ENCODE measurements around the gene ORC4.

ORC4 gene

GRCh38 chr2:147927053-147927588 lies 93.4 kb downstream of the ORC4 start:
- H3K36me3 ChIP-seq (ENCODE audit: insufficient read depth, low read length) = peaks cover 8% of the 10 kb centered on the region
- H3K9ac ChIP-seq (ENCODE audit: low read length) = no peak overlapping the region
- peaks cover 25% of the 10 kb centered on the region for H3K4me1 ChIP-seq (ENCODE audit: insufficient read depth, low read length)
- H3K9me3 ChIP-seq (ENCODE audit: low read length) = no peaks in the 10 kb centered on the region
- H3K27me3 ChIP-seq (ENCODE audit: control insufficient read depth in 1 of 2, insufficient read depth in 2 of 2, low read length in 2 of 2) = no peaks in the 10 kb centered on the region
- no peak overlapping the region for H3K27ac ChIP-seq (ENCODE audit: low read depth, low read length)
- no peak overlapping the region for H3K4me3 ChIP-seq (ENCODE audit: low read depth in 1 of 2, low read length in 2 of 2)

DNA sequence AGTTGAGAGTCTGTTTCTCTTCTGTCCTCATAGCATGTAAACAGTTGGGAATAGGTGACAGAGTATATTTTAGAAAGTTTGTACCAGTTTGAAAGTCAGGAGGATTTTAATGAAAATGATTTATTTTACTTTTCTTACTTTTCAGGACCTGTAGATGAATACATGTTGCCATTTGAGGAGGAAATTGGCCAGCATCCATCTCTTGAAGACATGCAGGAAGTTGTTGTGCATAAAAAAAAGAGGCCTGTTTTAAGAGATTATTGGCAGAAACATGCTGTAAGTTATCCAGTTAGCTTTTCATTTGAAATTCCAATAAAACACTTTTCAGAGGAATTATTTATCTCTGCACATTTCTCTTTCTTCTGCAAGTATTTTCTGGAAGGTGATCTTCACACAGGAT lies 94.7 kb downstream of the ORC4 start:
- Histone ChIP-seq H3K9ac (ENCODE audit: low read length) (no peak overlapping the region), H3K36me3 (ENCODE audit: insufficient read depth, low read length) (peaks cover 14% of the 10 kb centered on the region), H3K27me3 (ENCODE audit: control insufficient read depth in 1 of 2, insufficient read depth in 2 of 2, low read length in 2 of 2) (no peaks in the 10 kb centered on the region), H3K4me1 (ENCODE audit: insufficient read depth, low read length) (peaks cover 25% of the 10 kb centered on the region), H3K27ac (ENCODE audit: low read depth, low read length) (no peak overlapping the region), H3K9me3 (ENCODE audit: low read length) (no peaks in the 10 kb centered on the region), H3K4me3 (ENCODE audit: low read depth in 1 of 2, low read length in 2 of 2) (no peak overlapping the region)

DNA sequence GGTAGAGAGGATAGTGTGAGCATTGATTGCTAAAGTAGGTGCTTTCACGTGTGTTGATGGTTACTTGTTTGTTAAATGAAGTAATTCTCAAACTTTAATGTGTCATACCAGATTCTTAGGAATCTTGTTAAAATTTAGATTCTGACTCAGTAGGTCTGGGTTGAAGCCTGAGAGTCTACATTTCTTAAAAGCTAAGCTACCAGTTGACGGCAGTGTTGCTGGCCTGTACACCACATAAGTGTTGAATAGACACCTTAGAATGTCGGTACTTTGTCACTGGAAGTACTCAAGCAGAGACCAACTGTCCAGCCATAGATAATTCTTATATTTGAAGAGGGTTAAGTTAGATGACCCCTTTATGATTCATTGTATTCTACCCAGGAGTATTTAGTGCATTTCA lies 95.9 kb downstream of the ORC4 start:
- no peak overlapping the region for H3K9ac ChIP-seq (ENCODE audit: low read length)
- H3K27me3 ChIP-seq (ENCODE audit: control insufficient read depth in 1 of 2, insufficient read depth in 2 of 2, low read length in 2 of 2) = no peaks in the 10 kb centered on the region
- H3K36me3 ChIP-seq (ENCODE audit: insufficient read depth, low read length) = peaks cover 15% of the 10 kb centered on the region
- H3K9me3 ChIP-seq (ENCODE audit: low read length) = no peaks in the 10 kb centered on the region
- H3K4me3 ChIP-seq (ENCODE audit: low read depth in 1 of 2, low read length in 2 of 2) = no peak overlapping the region
- peaks cover 25% of the 10 kb centered on the region for H3K4me1 ChIP-seq (ENCODE audit: insufficient read depth, low read length)
- H3K27ac ChIP-seq (ENCODE audit: low read depth, low read length) = no peak overlapping the region

DNA sequence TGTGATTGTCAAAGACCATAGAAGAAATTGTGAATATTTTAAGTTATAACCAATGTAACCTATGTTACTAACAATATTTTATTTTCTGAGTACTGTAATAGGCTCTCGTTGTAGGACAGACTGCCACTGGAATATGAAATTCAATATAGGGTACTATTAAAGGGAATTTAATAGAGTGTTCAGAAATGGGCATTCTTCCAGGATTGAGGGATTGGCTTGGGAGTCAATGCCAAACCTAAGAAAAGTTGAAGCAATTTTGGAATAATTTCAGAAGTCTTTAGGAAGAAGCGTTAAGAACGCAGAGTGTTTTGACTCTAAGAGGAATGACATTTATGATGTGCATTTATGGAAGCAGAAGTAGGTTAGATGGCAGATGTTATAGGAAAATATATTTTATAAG lies 96.7 kb downstream of the ORC4 start:
- H3K36me3 ChIP-seq (ENCODE audit: insufficient read depth, low read length) = peaks cover 21% of the 10 kb centered on the region
- H3K27ac ChIP-seq (ENCODE audit: low read depth, low read length) = no peak overlapping the region
- H3K9ac ChIP-seq (ENCODE audit: low read length) = no peak overlapping the region
- H3K4me1 ChIP-seq (ENCODE audit: insufficient read depth, low read length) = peaks cover 25% of the 10 kb centered on the region
- no peaks in the 10 kb centered on the region for H3K9me3 ChIP-seq (ENCODE audit: low read length)
- no peak overlapping the region for H3K4me3 ChIP-seq (ENCODE audit: low read depth in 1 of 2, low read length in 2 of 2)
- no peaks in the 10 kb centered on the region for H3K27me3 ChIP-seq (ENCODE audit: control insufficient read depth in 1 of 2, insufficient read depth in 2 of 2, low read length in 2 of 2)

- H3K4me1 ChIP-seq (ENCODE audit: insufficient read depth, low read length) = peaks cover 38% of the 10 kb centered on the region
These were observed 103.4 kb downstream of the ORC4 start for GRCh38 chr2:147917161-147917560.

DNA sequence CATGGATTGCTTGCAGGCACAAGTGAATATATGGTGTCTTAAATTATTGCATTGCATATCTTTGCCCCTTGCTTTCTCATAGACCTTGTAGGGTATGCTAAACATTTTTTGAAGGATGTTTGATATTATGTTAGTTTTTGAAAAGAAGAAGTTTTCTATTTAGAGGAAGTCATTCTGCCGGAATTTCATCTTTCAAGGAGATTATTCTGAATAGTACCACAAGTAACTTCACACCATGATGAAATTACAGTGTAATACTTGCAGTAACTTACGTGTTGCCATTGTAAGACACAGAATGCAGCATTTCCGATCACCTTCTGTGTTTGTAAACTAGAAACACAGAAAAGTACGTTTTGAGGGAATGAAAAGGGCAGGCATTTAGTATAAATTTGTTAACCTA lies 103.8 kb downstream of the ORC4 start:
- peaks cover 38% of the 10 kb centered on the region for H3K4me1 ChIP-seq (ENCODE audit: insufficient read depth, low read length)
- H3K27ac ChIP-seq (ENCODE audit: low read depth, low read length) = no peak overlapping the region
- H3K4me3 ChIP-seq (ENCODE audit: low read depth in 1 of 2, low read length in 2 of 2) = no peak overlapping the region
- peaks cover 13% of the 10 kb centered on the region for H3K36me3 ChIP-seq (ENCODE audit: insufficient read depth, low read length)
- H3K9ac ChIP-seq (ENCODE audit: low read length) = no peak overlapping the region
- no peaks in the 10 kb centered on the region for H3K27me3 ChIP-seq (ENCODE audit: control insufficient read depth in 1 of 2, insufficient read depth in 2 of 2, low read length in 2 of 2)
- H3K9me3 ChIP-seq (ENCODE audit: low read length) = no peaks in the 10 kb centered on the region

More at GRCh38 chr2:147917161-147917560, 103.4 kb downstream of the ORC4 start:
- no peak overlapping the region for H3K27ac ChIP-seq (ENCODE audit: low read depth, low read length)
- H3K4me3 ChIP-seq (ENCODE audit: low read depth in 1 of 2, low read length in 2 of 2) = no peak overlapping the region
- H3K9me3 ChIP-seq (ENCODE audit: low read length) = no peaks in the 10 kb centered on the region
- H3K27me3 ChIP-seq (ENCODE audit: control insufficient read depth in 1 of 2, insufficient read depth in 2 of 2, low read length in 2 of 2) = no peaks in the 10 kb centered on the region
- peaks cover 13% of the 10 kb centered on the region for H3K36me3 ChIP-seq (ENCODE audit: insufficient read depth, low read length)
- H3K9ac ChIP-seq (ENCODE audit: low read length) = no peak overlapping the region

DNA sequence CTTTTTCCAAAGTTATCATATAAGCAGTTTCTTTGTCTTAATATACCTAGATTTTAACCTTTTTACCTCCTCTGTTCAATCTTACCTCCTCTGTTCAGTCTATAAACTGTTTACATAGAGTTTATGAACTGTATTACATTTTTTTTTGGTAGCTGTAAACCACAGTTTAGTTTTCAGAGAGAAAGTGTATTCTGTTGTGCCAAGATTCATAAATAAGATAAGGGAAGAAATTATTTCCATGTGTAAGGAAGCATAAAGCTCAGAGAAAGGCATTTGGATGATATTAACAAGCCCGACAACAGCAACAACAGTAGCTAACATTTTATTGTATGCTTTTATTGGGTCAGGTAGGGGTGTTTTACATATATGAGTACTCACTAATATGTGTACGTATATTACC lies 104.5 kb downstream of the ORC4 start:
- Histone ChIP-seq H3K4me3 (ENCODE audit: low read depth in 1 of 2, low read length in 2 of 2) (no peak overlapping the region), H3K27me3 (ENCODE audit: control insufficient read depth in 1 of 2, insufficient read depth in 2 of 2, low read length in 2 of 2) (no peaks in the 10 kb centered on the region), H3K4me1 (ENCODE audit: insufficient read depth, low read length) (peaks cover 43% of the 10 kb centered on the region), H3K9ac (ENCODE audit: low read length) (no peak overlapping the region), H3K36me3 (ENCODE audit: insufficient read depth, low read length) (peaks cover 7% of the 10 kb centered on the region), H3K9me3 (ENCODE audit: low read length) (no peaks in the 10 kb centered on the region), H3K27ac (ENCODE audit: low read depth, low read length) (no peak overlapping the region)

- H3K4me1 ChIP-seq (ENCODE audit: insufficient read depth, low read length) = peaks cover 49% of the 10 kb centered on the region
- no peaks in the 10 kb centered on the region for H3K27me3 ChIP-seq (ENCODE audit: control insufficient read depth in 1 of 2, insufficient read depth in 2 of 2, low read length in 2 of 2)
- H3K36me3 ChIP-seq (ENCODE audit: insufficient read depth, low read length) = no peaks in the 10 kb centered on the region
- H3K27ac ChIP-seq (ENCODE audit: low read depth, low read length) = peak overlapping the region; percentile 10
- no peaks in the 10 kb centered on the region for H3K9me3 ChIP-seq (ENCODE audit: low read length)
- H3K4me3 ChIP-seq (ENCODE audit: low read depth in 1 of 2, low read length in 2 of 2) = no peak overlapping the region
- no peak overlapping the region for H3K9ac ChIP-seq (ENCODE audit: low read length)
These were observed 106.6 kb downstream of the ORC4 start for GRCh38 chr2:147913701-147914480.

- Histone ChIP-seq H3K4me3 (ENCODE audit: low read depth in 1 of 2, low read length in 2 of 2) (no peak overlapping the region), H3K27me3 (ENCODE audit: control insufficient read depth in 1 of 2, insufficient read depth in 2 of 2, low read length in 2 of 2) (no peaks in the 10 kb centered on the region), H3K9me3 (ENCODE audit: low read length) (no peaks in the 10 kb centered on the region), H3K9ac (ENCODE audit: low read length) (no peak overlapping the region), H3K36me3 (ENCODE audit: insufficient read depth, low read length) (no peaks in the 10 kb centered on the region), H3K4me1 (ENCODE audit: insufficient read depth, low read length) (peaks cover 37% of the 10 kb centered on the region), H3K27ac (ENCODE audit: low read depth, low read length) (no peak overlapping the region)
These were observed 109.5 kb downstream of the ORC4 start for GRCh38 chr2:147910990-147911473.

DNA sequence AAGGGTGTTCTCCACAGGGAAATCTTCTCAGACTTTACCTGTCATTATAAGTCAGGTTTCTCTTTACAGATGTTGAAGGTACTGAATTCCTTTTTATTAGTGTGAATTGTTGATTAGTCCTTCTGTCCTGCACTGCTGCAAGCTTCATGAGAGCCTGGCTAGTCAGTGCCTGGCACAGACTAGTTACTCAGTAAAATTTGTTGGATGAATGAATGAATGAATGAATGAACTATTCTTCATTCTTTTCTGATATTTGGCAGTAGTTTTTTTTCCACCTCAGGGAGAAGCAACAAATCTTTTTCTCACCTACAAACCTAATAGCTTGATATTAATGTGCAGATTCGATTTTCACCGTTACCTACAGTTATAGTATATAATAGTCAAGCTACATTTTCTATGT lies 111.4 kb downstream of the ORC4 start:
- no peaks in the 10 kb centered on the region for H3K9me3 ChIP-seq (ENCODE audit: low read length)
- no peak overlapping the region for H3K9ac ChIP-seq (ENCODE audit: low read length)

GRCh38 chr2:147904051-147904450 lies 116.5 kb downstream of the ORC4 start:
- no peak overlapping the region for H3K4me3 ChIP-seq (ENCODE audit: low read depth in 1 of 2, low read length in 2 of 2)
- H3K27me3 ChIP-seq (ENCODE audit: control insufficient read depth in 1 of 2, insufficient read depth in 2 of 2, low read length in 2 of 2) = no peaks in the 10 kb centered on the region
- no peaks in the 10 kb centered on the region for H3K9me3 ChIP-seq (ENCODE audit: low read length)
- H3K36me3 ChIP-seq (ENCODE audit: insufficient read depth, low read length) = peaks cover 4% of the 10 kb centered on the region
- no peak overlapping the region for H3K27ac ChIP-seq (ENCODE audit: low read depth, low read length)
- H3K4me1 ChIP-seq (ENCODE audit: insufficient read depth, low read length) = no peaks in the 10 kb centered on the region
- no peak overlapping the region for H3K9ac ChIP-seq (ENCODE audit: low read length)

More for the DNA sequence above, 111.4 kb downstream of the ORC4 start:
- Histone ChIP-seq H3K4me1 (ENCODE audit: insufficient read depth, low read length) (peaks cover 20% of the 10 kb centered on the region), H3K27ac (ENCODE audit: low read depth, low read length) (no peak overlapping the region), H3K4me3 (ENCODE audit: low read depth in 1 of 2, low read length in 2 of 2) (no peak overlapping the region), H3K36me3 (ENCODE audit: insufficient read depth, low read length) (no peaks in the 10 kb centered on the region), H3K27me3 (ENCODE audit: control insufficient read depth in 1 of 2, insufficient read depth in 2 of 2, low read length in 2 of 2) (no peaks in the 10 kb centered on the region)

- H3K9me3 ChIP-seq (ENCODE audit: low read length) = no peaks in the 10 kb centered on the region
- H3K9ac ChIP-seq (ENCODE audit: low read length) = no peak overlapping the region
- peaks cover 30% of the 10 kb centered on the region for H3K4me1 ChIP-seq (ENCODE audit: insufficient read depth, low read length)
- H3K27ac ChIP-seq (ENCODE audit: low read depth, low read length) = no peak overlapping the region
- H3K27me3 ChIP-seq (ENCODE audit: control insufficient read depth in 1 of 2, insufficient read depth in 2 of 2, low read length in 2 of 2) = no peaks in the 10 kb centered on the region
- no peak overlapping the region for H3K4me3 ChIP-seq (ENCODE audit: low read depth in 1 of 2, low read length in 2 of 2)
- H3K36me3 ChIP-seq (ENCODE audit: insufficient read depth, low read length) = no peaks in the 10 kb centered on the region
These were observed 131.9 kb downstream of the ORC4 start for GRCh38 chr2:147888680-147889079.
